ENCODE measurements around the gene WDR54.

WDR54 gene

GRCh38 chr2:74407682-74408081 lies 13.8 kb upstream of the WDR54 start:
- no peak for DNase-seq (ENCODE audit: low read depth)
- H3K4me3 ChIP-seq (ENCODE audit: low read depth, low read length): no peak overlapping the region
- TF ChIP-seq POLR2A (IDR thresholded peaks at IDR 0.05; ENCODE audit: extremely low read depth, insufficient read length) (no peak), MYC (IDR thresholded peaks at IDR 0.05; ENCODE audit: low read depth, low read length) (no peak), MAX (IDR thresholded peaks at IDR 0.05; ENCODE audit: low read depth, low read length) (no peak)
- TF ChIP-seq, protein P1, sequence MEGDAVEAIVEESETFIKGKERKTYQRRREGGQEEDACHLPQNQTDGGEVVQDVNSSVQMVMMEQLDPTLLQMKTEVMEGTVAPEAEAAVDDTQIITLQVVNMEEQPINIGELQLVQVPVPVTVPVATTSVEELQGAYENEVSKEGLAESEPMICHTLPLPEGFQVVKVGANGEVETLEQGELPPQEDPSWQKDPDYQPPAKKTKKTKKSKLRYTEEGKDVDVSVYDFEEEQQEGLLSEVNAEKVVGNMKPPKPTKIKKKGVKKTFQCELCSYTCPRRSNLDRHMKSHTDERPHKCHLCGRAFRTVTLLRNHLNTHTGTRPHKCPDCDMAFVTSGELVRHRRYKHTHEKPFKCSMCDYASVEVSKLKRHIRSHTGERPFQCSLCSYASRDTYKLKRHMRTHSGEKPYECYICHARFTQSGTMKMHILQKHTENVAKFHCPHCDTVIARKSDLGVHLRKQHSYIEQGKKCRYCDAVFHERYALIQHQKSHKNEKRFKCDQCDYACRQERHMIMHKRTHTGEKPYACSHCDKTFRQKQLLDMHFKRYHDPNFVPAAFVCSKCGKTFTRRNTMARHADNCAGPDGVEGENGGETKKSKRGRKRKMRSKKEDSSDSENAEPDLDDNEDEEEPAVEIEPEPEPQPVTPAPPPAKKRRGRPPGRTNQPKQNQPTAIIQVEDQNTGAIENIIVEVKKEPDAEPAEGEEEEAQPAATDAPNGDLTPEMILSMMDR (IDR thresholded peaks at IDR 0.05; ENCODE audit: low read depth, low read length): no peak

- TF ChIP-seq POLR2A (IDR thresholded peaks at IDR 0.05; ENCODE audit: extremely low read depth, insufficient read length) (no peak), MYC (IDR thresholded peaks at IDR 0.05; ENCODE audit: low read depth, low read length) (no peak), MAX (IDR thresholded peaks at IDR 0.05; ENCODE audit: low read depth, low read length) (no peak)
- TF ChIP-seq, protein P1 (IDR thresholded peaks at IDR 0.05; ENCODE audit: low read depth, low read length): no peak
- DNase-seq (ENCODE audit: low read depth): no peak
- no peak overlapping the region for H3K4me3 ChIP-seq (ENCODE audit: low read depth, low read length)
These were observed 8.4 kb upstream of the WDR54 start for GRCh38 chr2:74413001-74413698.

- DNase-seq (ENCODE audit: low read depth): no peak
- no peak overlapping the region for H3K4me3 ChIP-seq (ENCODE audit: low read depth, low read length)
- TF ChIP-seq MAX (IDR thresholded peaks at IDR 0.05; ENCODE audit: low read depth, low read length) (no peak), MYC (IDR thresholded peaks at IDR 0.05; ENCODE audit: low read depth, low read length) (no peak), POLR2A (IDR thresholded peaks at IDR 0.05; ENCODE audit: extremely low read depth, insufficient read length) (no peak)
- TF ChIP-seq, protein P1 (IDR thresholded peaks at IDR 0.05; ENCODE audit: low read depth, low read length): no peak
These were observed 7.1 kb upstream of the WDR54 start for GRCh38 chr2:74414441-74414840.

DNA sequence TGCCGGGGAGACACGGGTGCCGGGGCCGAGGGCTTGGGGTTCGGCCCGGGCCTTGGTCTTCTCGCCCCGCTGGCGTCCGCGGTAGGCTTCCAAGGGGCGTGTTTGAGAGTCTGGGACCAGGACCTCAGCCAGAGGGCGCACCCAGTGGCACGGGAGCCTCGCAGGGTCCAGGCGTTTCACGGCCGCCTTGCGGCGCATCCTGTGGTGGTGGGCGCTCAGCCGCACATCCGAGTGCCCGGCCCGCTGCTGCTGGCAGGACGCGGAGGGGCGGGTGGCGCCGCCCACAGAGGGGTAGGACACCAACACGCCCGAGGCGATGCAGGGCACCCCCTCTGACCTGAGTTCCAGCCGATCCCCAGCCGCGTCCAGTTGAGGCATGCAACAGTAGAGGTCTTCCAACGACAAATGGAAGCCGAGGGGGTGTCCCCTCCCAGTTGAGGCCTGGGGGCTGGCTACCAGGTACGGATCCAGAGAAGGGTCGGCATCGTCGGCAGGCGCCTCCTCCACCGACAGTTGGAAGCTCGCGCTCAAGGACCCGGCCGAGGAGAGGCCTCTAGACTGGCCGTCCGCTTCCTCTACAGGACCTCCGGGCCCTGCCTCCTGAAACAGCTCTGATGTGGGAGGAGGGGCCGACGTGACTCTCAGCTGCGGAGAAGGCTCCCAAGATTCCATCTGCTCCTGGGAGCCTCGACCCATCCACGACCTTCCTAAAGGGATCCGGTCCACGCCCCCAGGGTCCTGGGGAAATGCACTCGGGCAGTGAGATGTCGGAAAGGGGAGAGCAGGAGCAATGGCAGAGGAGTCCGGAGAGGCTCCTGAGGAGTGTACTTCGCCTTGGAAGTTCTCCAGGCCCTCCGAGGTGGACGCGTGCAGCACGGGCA lies 6.4 kb upstream of the WDR54 start:
- no peak for DNase-seq (ENCODE audit: low read depth)
- no peak overlapping the region for H3K4me3 ChIP-seq (ENCODE audit: low read depth, low read length)
- TF ChIP-seq MAX (IDR thresholded peaks at IDR 0.05; ENCODE audit: low read depth, low read length) (no peak), POLR2A (IDR thresholded peaks at IDR 0.05; ENCODE audit: extremely low read depth, insufficient read length) (no peak), MYC (IDR thresholded peaks at IDR 0.05; ENCODE audit: low read depth, low read length) (no peak)
- TF ChIP-seq, protein P1 (IDR thresholded peaks at IDR 0.05; ENCODE audit: low read depth, low read length): no peak

DNA sequence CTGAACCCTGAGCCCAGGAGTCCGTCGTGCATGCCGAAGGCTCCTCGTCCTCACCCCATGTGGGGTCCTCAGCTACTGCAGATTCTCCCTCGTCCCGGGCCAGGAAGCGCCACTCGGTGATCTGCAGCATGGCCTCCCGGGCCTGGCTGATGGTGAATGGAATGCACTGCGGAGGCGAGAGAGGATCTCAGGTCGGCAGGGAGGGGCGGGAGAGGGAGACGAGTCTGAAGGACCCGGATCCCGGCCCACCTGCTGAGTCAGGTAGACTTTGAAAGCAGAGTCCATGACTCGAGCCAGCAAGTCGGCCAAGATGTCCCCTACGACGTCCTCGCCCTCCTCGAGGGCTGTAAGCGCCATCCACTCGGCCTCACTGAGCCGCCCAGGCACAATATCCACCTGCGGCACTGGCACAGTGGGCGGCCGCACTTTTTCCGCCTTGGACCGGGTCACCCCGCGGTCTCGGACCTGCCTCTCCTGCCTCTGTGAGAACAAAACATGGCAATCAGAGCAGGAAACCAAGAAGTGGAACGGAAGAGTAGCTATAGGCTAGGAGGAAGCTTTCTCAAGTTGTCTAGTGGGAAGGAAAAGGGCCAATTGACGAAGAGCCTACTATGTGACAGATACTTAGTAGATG lies 5.7 kb upstream of the WDR54 start:
- TF ChIP-seq, protein P1 (IDR thresholded peaks at IDR 0.05; ENCODE audit: low read depth, low read length): no peak
- TF ChIP-seq POLR2A (IDR thresholded peaks at IDR 0.05; ENCODE audit: extremely low read depth, insufficient read length) (no peak), MYC (IDR thresholded peaks at IDR 0.05; ENCODE audit: low read depth, low read length) (no peak), MAX (IDR thresholded peaks at IDR 0.05; ENCODE audit: low read depth, low read length) (no peak)
- DNase-seq (ENCODE audit: low read depth): no peak
- no peak overlapping the region for H3K4me3 ChIP-seq (ENCODE audit: low read depth, low read length)

All from NB4 (cell line).